ENCODE data around the gene FBXO9. TPM values are rescaled to one million over a fixed set of nuclear protein-coding genes. Genes with fewer than 3 reads are reported as not detected.

The FBXO9 gene
- total RNA-seq, 1 donor from 2014 or later: 85.7 TPM

- H3K4me3 Mint-ChIP-seq (ENCODE audit: low read depth): no peak overlapping the region
- no peaks in the 10 kb centered on the region for H3K36me3 Mint-ChIP-seq (ENCODE audit: insufficient read depth)
- peaks cover 7% of the 10 kb centered on the region for H3K27me3 Mint-ChIP-seq
- TF ChIP-seq CTCF (IDR thresholded peaks at IDR 0.05; ENCODE audit: unreplicated experiment): no peak
- no peak for DNase-seq (ENCODE audit: low spot score, unreplicated experiment)
- no peaks in the 10 kb centered on the region for H3K9me3 Mint-ChIP-seq (ENCODE audit: low read depth)
- H3K27ac Mint-ChIP-seq: no peak overlapping the region
- no peaks in the 10 kb centered on the region for H3K4me1 Mint-ChIP-seq (ENCODE audit: low read depth)
These were observed 60.1 kb downstream of the FBXO9 start for GRCh38 chr6:53125276-53125675.

GRCh38 chr6:53128842-53129241, 63.6 kb downstream of the FBXO9 start:
- Mint-ChIP-seq H3K36me3 (ENCODE audit: insufficient read depth) (no peaks in the 10 kb centered on the region), H3K27ac (no peak overlapping the region), H3K9me3 (ENCODE audit: low read depth) (no peaks in the 10 kb centered on the region), H3K27me3 (peaks cover 10% of the 10 kb centered on the region), H3K4me3 (ENCODE audit: low read depth) (no peak overlapping the region), H3K4me1 (ENCODE audit: low read depth) (no peaks in the 10 kb centered on the region)
- DNase-seq (ENCODE audit: low spot score, unreplicated experiment): no peak
- no peak for TF ChIP-seq CTCF (IDR thresholded peaks at IDR 0.05; ENCODE audit: unreplicated experiment)

GRCh38 chr6:53130569-53131290, 65.5 kb downstream of the FBXO9 start:
- no peaks in the 10 kb centered on the region for H3K9me3 Mint-ChIP-seq (ENCODE audit: low read depth)
- peaks cover 10% of the 10 kb centered on the region for H3K27me3 Mint-ChIP-seq
- no peak overlapping the region for H3K27ac Mint-ChIP-seq

DNA sequence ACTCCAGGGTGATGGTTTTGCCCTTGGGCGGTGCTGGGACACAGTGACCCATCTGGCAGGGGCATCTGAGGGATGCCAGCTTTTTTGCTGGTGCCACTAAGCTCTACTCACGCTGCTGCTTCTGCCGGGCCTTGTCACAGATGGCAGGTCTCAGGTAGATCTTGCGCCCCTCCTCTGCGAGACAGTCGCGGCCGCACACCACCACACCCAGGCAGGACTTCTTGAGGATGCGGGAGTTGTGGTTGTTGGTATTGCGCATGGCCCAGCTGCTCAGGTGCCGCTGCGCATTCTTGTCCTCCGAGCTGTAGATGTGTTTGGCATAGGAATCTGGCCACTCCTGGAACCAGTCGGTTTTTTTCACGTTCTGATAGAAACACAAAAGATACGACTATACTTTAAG, 68.8 kb downstream of the FBXO9 start:
- H3K4me1 Mint-ChIP-seq (ENCODE audit: low read depth): no peaks in the 10 kb centered on the region
- no peak overlapping the region for H3K4me3 Mint-ChIP-seq (ENCODE audit: low read depth)
- H3K27ac Mint-ChIP-seq: no peak overlapping the region
- H3K27me3 Mint-ChIP-seq: peaks cover 3% of the 10 kb centered on the region
- no peaks in the 10 kb centered on the region for H3K36me3 Mint-ChIP-seq (ENCODE audit: insufficient read depth)
- no peak for DNase-seq (ENCODE audit: low spot score, unreplicated experiment)
- no peak for TF ChIP-seq CTCF (IDR thresholded peaks at IDR 0.05; ENCODE audit: unreplicated experiment)
- H3K9me3 Mint-ChIP-seq (ENCODE audit: low read depth): no peaks in the 10 kb centered on the region

More at GRCh38 chr6:53130569-53131290, 65.5 kb downstream of the FBXO9 start:
- no peaks in the 10 kb centered on the region for H3K36me3 Mint-ChIP-seq (ENCODE audit: insufficient read depth)
- H3K4me1 Mint-ChIP-seq (ENCODE audit: low read depth): no peaks in the 10 kb centered on the region
- no peak for TF ChIP-seq CTCF (IDR thresholded peaks at IDR 0.05; ENCODE audit: unreplicated experiment)
- DNase-seq (ENCODE audit: low spot score, unreplicated experiment): no peak
- no peak overlapping the region for H3K4me3 Mint-ChIP-seq (ENCODE audit: low read depth)

DNA sequence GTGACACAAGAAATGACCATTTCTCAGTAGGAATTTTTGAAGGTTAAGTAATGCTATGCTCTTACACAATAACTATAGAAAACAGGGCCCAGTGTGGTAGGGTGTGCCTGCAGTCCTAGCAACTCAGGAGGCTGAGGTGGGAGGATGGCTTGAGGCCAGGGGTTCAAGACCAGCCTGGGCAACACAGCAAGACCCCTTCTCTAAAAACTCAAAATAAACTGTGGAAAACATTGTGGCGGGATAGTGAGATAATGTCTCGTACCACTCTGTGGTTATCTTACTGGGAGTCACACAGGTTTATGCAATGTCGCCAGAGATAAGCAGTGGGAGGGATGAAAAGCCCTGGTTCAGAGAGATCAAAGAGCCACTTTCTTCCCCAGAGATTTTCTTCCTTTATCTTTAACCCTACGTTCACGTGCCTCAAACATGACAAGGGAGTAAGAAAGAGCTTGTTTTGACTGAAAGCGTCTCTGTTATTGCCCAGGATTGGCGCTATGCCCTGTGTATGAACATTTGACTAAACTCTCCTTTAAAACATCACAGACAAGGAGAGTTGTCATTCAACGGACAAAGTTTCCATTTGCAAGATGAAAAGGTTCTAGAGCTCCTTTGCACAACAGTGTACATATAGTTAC, 69.5 kb downstream of the FBXO9 start:
- Mint-ChIP-seq H3K27me3 (peaks cover 3% of the 10 kb centered on the region), H3K27ac (no peak overlapping the region), H3K4me1 (ENCODE audit: low read depth) (no peaks in the 10 kb centered on the region), H3K4me3 (ENCODE audit: low read depth) (no peak overlapping the region), H3K9me3 (ENCODE audit: low read depth) (no peaks in the 10 kb centered on the region), H3K36me3 (ENCODE audit: insufficient read depth) (no peaks in the 10 kb centered on the region)
- no peak for TF ChIP-seq CTCF (IDR thresholded peaks at IDR 0.05; ENCODE audit: unreplicated experiment)
- no peak for DNase-seq (ENCODE audit: low spot score, unreplicated experiment)
